Measurements from ENCODE around the gene SLC25A22. TPM values are rescaled to one million over a fixed set of nuclear protein-coding genes. Genes with fewer than 3 reads are reported as not detected.

The SLC25A22 gene
- total and polyA plus RNA-seq, 9 of the 15 experiments (the other 6 are each of a cell fraction or from before 2014, with no cell fraction given), result 0.41 to 55.4 (median 11.4) TPM

GRCh38 chr11:795634-796564 lies 2.2 kb downstream of the SLC25A22 start (continued):
- no peak for TF ChIP-seq ELK1 (CRISPR knock-in tag; IDR thresholded peaks at IDR 0.05)
- no peak for TF ChIP-seq CTCF (IDR thresholded peaks at IDR 0.05 in 2 of 3, conservative IDR thresholded peaks at IDR 0.05 in 1 of 3; ENCODE audit: insufficient read depth in 2 of 3, low read depth in 1 of 3, low read length in 3 of 3)
- TF ChIP-seq ZNF398 (CRISPR knock-in tag; IDR thresholded peaks at IDR 0.05), result no peak
- no peak for TF ChIP-seq ZNF395 (CRISPR knock-in tag; IDR thresholded peaks at IDR 0.05)
- TF ChIP-seq VEZF1 (CRISPR knock-in tag; IDR thresholded peaks at IDR 0.05), result peak; percentile 91
- TF ChIP-seq ARID3A (IDR thresholded peaks at IDR 0.05; ENCODE audit: borderline replicate concordance, low read depth, low read length), result no peak
- no peak for TF ChIP-seq SMARCE1 (IDR thresholded peaks at IDR 0.05)
- 0 out of 2 replicates have a peak, but pooled peaks have one; percentile 27 for TF ChIP-seq KLF13 (tag; IDR thresholded peaks at IDR 0.05; ENCODE audit: borderline replicate concordance, low read depth)
- no peak for TF ChIP-seq ZNF280A (IDR thresholded peaks at IDR 0.05; ENCODE audit: low read depth, partially characterized antibody)
- no peak for TF ChIP-seq SETDB1 (IDR thresholded peaks at IDR 0.05; ENCODE audit: low read length)
- no peak for TF ChIP-seq TCF7L2 (IDR thresholded peaks at IDR 0.05; ENCODE audit: low read depth, low read length)
- peak; percentile 34 for TF ChIP-seq GABPA (tag; conservative IDR thresholded peaks at IDR 0.05; ENCODE audit: low read depth)
- TF ChIP-seq DDX20 (tag; IDR thresholded peaks at IDR 0.05; ENCODE audit: low read depth), result no peak

Data from K562 (cell line).